ENCODE results near the gene RASSF8. TPM values are rescaled to one million over a fixed set of nuclear protein-coding genes. Genes with fewer than 3 reads are reported as not detected.
A peak's percentile ranks its signal among the peaks of the same experiment; 100 is the strongest.

The RASSF8 gene
- total RNA-seq, 1 donor from 2014 or later = 74.3 TPM

DNA sequence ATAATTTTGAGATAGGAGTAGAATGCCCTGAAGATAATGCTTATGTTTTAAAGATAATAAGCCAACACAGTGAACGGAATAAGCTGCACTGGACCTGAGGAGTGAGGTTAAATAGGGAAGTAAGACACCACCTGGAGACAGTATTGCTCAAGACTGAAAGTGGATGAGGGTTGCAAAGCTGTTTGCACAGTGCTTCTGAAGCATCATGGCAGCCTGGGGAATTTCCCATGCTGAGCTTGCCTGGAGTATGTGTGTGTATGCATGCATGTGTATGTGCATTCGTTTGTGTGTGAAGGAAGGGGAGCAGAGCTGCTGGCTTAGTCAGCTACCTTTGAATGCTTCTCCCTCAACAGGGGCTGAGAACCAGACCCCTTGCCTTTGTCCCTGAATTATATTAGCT is 130.5 kb downstream of the RASSF8 start:
- Mint-ChIP-seq H3K27ac (ENCODE audit: unreplicated experiment) (no peak overlapping the region), H3K4me1 (ENCODE audit: unreplicated experiment) (peaks cover 4% of the 10 kb centered on the region), H3K36me3 (ENCODE audit: unreplicated experiment) (peaks cover 2% of the 10 kb centered on the region), H3K9me3 (ENCODE audit: unreplicated experiment) (no peaks in the 10 kb centered on the region), H3K4me3 (ENCODE audit: unreplicated experiment) (no peak overlapping the region), H3K27me3 (ENCODE audit: unreplicated experiment) (no peaks in the 10 kb centered on the region)
- DNase-seq (ENCODE audit: extremely low spot score, unreplicated experiment) = no peak
- TF ChIP-seq, protein P1, sequence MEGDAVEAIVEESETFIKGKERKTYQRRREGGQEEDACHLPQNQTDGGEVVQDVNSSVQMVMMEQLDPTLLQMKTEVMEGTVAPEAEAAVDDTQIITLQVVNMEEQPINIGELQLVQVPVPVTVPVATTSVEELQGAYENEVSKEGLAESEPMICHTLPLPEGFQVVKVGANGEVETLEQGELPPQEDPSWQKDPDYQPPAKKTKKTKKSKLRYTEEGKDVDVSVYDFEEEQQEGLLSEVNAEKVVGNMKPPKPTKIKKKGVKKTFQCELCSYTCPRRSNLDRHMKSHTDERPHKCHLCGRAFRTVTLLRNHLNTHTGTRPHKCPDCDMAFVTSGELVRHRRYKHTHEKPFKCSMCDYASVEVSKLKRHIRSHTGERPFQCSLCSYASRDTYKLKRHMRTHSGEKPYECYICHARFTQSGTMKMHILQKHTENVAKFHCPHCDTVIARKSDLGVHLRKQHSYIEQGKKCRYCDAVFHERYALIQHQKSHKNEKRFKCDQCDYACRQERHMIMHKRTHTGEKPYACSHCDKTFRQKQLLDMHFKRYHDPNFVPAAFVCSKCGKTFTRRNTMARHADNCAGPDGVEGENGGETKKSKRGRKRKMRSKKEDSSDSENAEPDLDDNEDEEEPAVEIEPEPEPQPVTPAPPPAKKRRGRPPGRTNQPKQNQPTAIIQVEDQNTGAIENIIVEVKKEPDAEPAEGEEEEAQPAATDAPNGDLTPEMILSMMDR (IDR thresholded peaks at IDR 0.05) = no peak

DNA sequence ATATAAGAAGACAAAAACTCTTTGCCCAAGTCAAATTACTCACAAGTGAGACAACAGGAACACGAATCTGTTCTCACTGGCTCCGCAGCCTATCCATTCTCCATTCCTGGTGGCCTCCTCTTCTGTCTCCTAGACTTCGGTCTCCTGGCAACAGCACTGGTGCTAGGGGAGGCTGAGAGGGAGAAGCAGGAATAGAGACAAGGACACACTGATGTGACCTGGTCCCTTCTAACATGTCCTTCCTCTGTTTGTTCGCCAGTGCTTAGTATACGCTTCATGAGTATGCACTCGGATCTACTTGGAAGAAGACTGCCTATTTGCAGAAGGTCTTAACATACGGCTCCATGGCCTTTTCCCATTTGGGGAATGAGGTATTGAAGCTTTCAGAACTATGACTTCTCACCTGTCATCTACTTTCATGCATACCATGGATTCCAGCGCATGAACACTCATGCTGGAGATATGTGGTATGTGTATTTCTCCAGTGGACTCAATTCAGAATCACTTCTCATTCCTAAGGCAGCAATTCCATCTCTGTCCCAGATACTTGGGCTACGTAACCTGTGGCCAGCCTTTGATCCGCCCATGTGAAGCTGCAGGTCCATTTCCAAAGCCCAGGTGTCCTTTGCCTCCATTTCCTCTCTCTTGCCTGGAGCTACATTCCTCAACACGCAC is 132.5 kb downstream of the RASSF8 start:
- no peaks in the 10 kb centered on the region for H3K36me3 Mint-ChIP-seq (ENCODE audit: unreplicated experiment)
- TF ChIP-seq, protein P1 (IDR thresholded peaks at IDR 0.05) = no peak
- peaks cover 4% of the 10 kb centered on the region for H3K4me1 Mint-ChIP-seq (ENCODE audit: unreplicated experiment)
- no peak overlapping the region for H3K4me3 Mint-ChIP-seq (ENCODE audit: unreplicated experiment)
- no peak for DNase-seq (ENCODE audit: extremely low spot score, unreplicated experiment)
- no peaks in the 10 kb centered on the region for H3K9me3 Mint-ChIP-seq (ENCODE audit: unreplicated experiment)
- no peaks in the 10 kb centered on the region for H3K27me3 Mint-ChIP-seq (ENCODE audit: unreplicated experiment)
- no peak overlapping the region for H3K27ac Mint-ChIP-seq (ENCODE audit: unreplicated experiment)

GRCh38 chr12:26091822-26092221 is 133.3 kb downstream of the RASSF8 start:
- peaks cover 4% of the 10 kb centered on the region for H3K4me1 Mint-ChIP-seq (ENCODE audit: unreplicated experiment)
- H3K4me3 Mint-ChIP-seq (ENCODE audit: unreplicated experiment) = no peak overlapping the region
- H3K36me3 Mint-ChIP-seq (ENCODE audit: unreplicated experiment) = no peaks in the 10 kb centered on the region
- DNase-seq (ENCODE audit: extremely low spot score, unreplicated experiment) = no peak
- H3K9me3 Mint-ChIP-seq (ENCODE audit: unreplicated experiment) = no peaks in the 10 kb centered on the region
- TF ChIP-seq, protein P1 (IDR thresholded peaks at IDR 0.05) = peak; percentile 39
- H3K27ac Mint-ChIP-seq (ENCODE audit: unreplicated experiment) = no peak overlapping the region
- H3K27me3 Mint-ChIP-seq (ENCODE audit: unreplicated experiment) = no peaks in the 10 kb centered on the region

- no peak overlapping the region for H3K4me3 Mint-ChIP-seq (ENCODE audit: unreplicated experiment)
- H3K4me1 Mint-ChIP-seq (ENCODE audit: unreplicated experiment) = peaks cover 4% of the 10 kb centered on the region
- TF ChIP-seq, protein P1 (IDR thresholded peaks at IDR 0.05) = no peak
- H3K36me3 Mint-ChIP-seq (ENCODE audit: unreplicated experiment) = no peaks in the 10 kb centered on the region
- no peak overlapping the region for H3K27ac Mint-ChIP-seq (ENCODE audit: unreplicated experiment)
- no peaks in the 10 kb centered on the region for H3K27me3 Mint-ChIP-seq (ENCODE audit: unreplicated experiment)
- no peaks in the 10 kb centered on the region for H3K9me3 Mint-ChIP-seq (ENCODE audit: unreplicated experiment)
- DNase-seq (ENCODE audit: extremely low spot score, unreplicated experiment) = no peak
These were observed 134.0 kb downstream of the RASSF8 start for GRCh38 chr12:26092346-26093105.

- Mint-ChIP-seq H3K4me1 (ENCODE audit: unreplicated experiment) (peaks cover 4% of the 10 kb centered on the region), H3K9me3 (ENCODE audit: unreplicated experiment) (no peaks in the 10 kb centered on the region), H3K27ac (ENCODE audit: unreplicated experiment) (no peak overlapping the region), H3K36me3 (ENCODE audit: unreplicated experiment) (no peaks in the 10 kb centered on the region), H3K27me3 (ENCODE audit: unreplicated experiment) (no peaks in the 10 kb centered on the region), H3K4me3 (ENCODE audit: unreplicated experiment) (no peak overlapping the region)
- TF ChIP-seq, protein P1 (IDR thresholded peaks at IDR 0.05) = no peak
- DNase-seq (ENCODE audit: extremely low spot score, unreplicated experiment) = no peak
These were observed 136.7 kb downstream of the RASSF8 start for GRCh38 chr12:26095186-26095585.
